SU-DHL-6 (cell line): Measurements from ENCODE around the gene CALML3.

ENCODE experiments used
- H2AFZ ChIP-seq: fragments of 200-600 bp; sonication (generic); 2 replicates; pipeline ENCODE4 v1.6.1; 2014; ENCODE audit warnings: low read depth, mild to moderate bottlenecking, moderate library complexity, mixed read lengths, antibody characterized with exemption, low read length; ENCODE audit not compliant: severe bottlenecking
- H3F3A ChIP-seq: fragments of 200-600 bp; shearing (Covaris generic); 2 replicates; pipeline ENCODE4 v1.6.0; 2016; ENCODE audit warnings: antibody characterized with exemption, mild to moderate bottlenecking; ENCODE audit not compliant: insufficient read depth
- H3K27ac ChIP-seq: fragments of 200-600 bp; sonication (generic); 2 replicates; pipeline ENCODE4 v1.5.1; 2016; ENCODE audit warnings: low read depth, mild to moderate bottlenecking, low read length, moderate library complexity, mixed read lengths
- H3K27me3 ChIP-seq: fragments of 200-600 bp; sonication (generic), shearing (Covaris generic); 2 replicates; pipeline ENCODE4 v1.6.0; 2014; ENCODE audit warnings: mild to moderate bottlenecking, low read length
- H3K36me3 ChIP-seq: fragments of 200-600 bp; sonication (generic); 2 replicates; pipeline ENCODE4 v1.6.1; 2014; ENCODE audit warnings: mild to moderate bottlenecking, low read length, mixed read lengths
- H3K4me2 ChIP-seq: fragments of 300-600, 200-600 bp; shearing (Covaris generic), sonication (generic); 2 replicates; pipeline ENCODE4 v1.6.0; 2014; ENCODE audit warnings: low read length, low read depth, mild to moderate bottlenecking; ENCODE audit not compliant: poor library complexity, severe bottlenecking
- H3K4me3 ChIP-seq: fragments of 200-600 bp; sonication (generic); 2 replicates; pipeline ENCODE4 v1.5.1; 2014; ENCODE audit warnings: antibody characterized with exemption, low read length, mild to moderate bottlenecking, mixed read lengths; ENCODE audit not compliant: insufficient read depth, poor library complexity, severe bottlenecking
- H3K79me2 ChIP-seq: fragments of 200-600 bp; sonication (generic); 2 replicates; pipeline ENCODE4 v1.6.1; 2014; ENCODE audit warnings: mild to moderate bottlenecking, low read length, moderate library complexity; ENCODE audit not compliant: insufficient read depth
- H3K9ac ChIP-seq: fragments of 200-600 bp; sonication (generic); 2 replicates; pipeline ENCODE4 v1.7.0; 2014; ENCODE audit warnings: mild to moderate bottlenecking, low read length
- H3K9me2 ChIP-seq: fragments of 200-600 bp; sonication (generic); replicated peaks from 2 replicates; pipeline ENCODE4 v1.6.1; 2014; ENCODE audit warnings: low read length; ENCODE audit not compliant: insufficient read depth
- H3K9me3 ChIP-seq: fragments of 200-600 bp; sonication (generic); 2 replicates; pipeline ENCODE4 v1.6.1; 2014; ENCODE audit warnings: low read length, mixed read lengths; ENCODE audit not compliant: insufficient read depth
- H4K20me1 ChIP-seq: fragments of 200-600 bp; sonication (generic); 2 replicates; pipeline ENCODE4 v1.6.1; 2014; ENCODE audit warnings: low read depth, mild to moderate bottlenecking, antibody characterized with exemption, low read length, moderate library complexity, mixed read lengths
- EZH2phosphoT487 ChIP-seq: fragments of 200-600 bp; sonication (generic), shearing (Covaris generic); conservative IDR thresholded peaks from 2 replicates; pipeline ENCODE4 v1.6.1; 2018; ENCODE audit warnings: mild to moderate bottlenecking, antibody characterized with exemption, low read length, moderate library complexity, mixed read lengths
- TF ChIP-seq, protein P1 (sequence below): fragments of 200-600 bp; sonication (generic); IDR thresholded peaks from one replicate; pipeline ENCODE4 v1.5.1; 2017; ENCODE audit warnings: antibody characterized with exemption, mild to moderate bottlenecking, low read length, moderate library complexity; ENCODE audit not compliant: insufficient read depth, poor library complexity, severe bottlenecking

Gene CALML3

DNA sequence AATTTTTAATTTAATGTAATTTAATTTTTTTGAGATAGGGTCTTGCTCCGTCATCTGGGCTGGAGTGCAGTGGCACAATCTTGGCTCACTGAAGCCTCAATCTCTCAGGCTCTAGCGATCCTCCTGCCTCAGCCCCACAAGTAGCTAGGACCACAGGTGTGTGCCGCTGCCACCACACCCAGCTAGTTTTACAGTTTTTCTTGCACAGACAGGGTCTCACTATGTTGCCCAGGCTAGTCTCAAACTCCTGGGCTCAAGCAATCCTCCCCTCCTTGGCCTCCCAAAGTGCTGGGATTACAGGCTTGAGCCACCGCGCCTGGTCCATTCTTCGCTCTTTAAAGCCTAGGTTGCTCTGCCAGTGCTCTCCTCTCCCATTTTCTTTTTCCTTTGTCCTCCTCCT is 12.9 kb downstream of the CALML3 start:
- Histone ChIP-seq H3K27me3 (no peaks in the 10 kb centered on the region), H4K20me1 (no peaks in the 10 kb centered on the region), H3K9me2 (no peaks in the 10 kb centered on the region), H2AFZ (no peak overlapping the region), H3K4me2 (no peak overlapping the region), H3F3A (no peaks in the 10 kb centered on the region), H3K36me3 (0 out of 2 replicates have a peak, but pooled peaks cover 5% of the 10 kb centered on the region), H3K4me3 (no peak overlapping the region), H3K27ac (no peak overlapping the region), H3K9me3 (no peaks in the 10 kb centered on the region), H3K79me2 (no peaks in the 10 kb centered on the region), H3K9ac (no peak overlapping the region)
- no peak for TF ChIP-seq EZH2phosphoT487
- TF ChIP-seq, protein P1, sequence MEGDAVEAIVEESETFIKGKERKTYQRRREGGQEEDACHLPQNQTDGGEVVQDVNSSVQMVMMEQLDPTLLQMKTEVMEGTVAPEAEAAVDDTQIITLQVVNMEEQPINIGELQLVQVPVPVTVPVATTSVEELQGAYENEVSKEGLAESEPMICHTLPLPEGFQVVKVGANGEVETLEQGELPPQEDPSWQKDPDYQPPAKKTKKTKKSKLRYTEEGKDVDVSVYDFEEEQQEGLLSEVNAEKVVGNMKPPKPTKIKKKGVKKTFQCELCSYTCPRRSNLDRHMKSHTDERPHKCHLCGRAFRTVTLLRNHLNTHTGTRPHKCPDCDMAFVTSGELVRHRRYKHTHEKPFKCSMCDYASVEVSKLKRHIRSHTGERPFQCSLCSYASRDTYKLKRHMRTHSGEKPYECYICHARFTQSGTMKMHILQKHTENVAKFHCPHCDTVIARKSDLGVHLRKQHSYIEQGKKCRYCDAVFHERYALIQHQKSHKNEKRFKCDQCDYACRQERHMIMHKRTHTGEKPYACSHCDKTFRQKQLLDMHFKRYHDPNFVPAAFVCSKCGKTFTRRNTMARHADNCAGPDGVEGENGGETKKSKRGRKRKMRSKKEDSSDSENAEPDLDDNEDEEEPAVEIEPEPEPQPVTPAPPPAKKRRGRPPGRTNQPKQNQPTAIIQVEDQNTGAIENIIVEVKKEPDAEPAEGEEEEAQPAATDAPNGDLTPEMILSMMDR = no peak

DNA sequence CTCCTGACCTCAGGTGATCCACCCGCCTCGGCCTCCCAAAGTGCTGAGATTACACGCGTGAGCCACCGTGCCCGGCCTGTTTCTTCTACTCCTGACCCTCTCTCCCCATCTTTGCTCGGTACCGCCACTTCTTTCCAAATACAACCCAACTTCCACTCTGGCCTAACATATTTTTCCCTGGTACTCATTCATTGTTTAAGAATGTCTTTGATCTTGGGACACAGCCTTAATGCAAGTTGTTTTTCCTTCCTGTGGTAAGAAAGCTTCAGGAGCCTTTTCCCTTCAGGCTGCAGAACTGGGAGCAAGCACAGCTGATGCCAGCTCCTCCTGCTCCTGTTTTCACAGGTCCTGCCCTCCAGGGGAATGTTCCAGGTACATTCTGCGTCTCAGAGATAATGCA is 13.7 kb downstream of the CALML3 start:
- TF ChIP-seq, protein P1 = no peak
- TF ChIP-seq EZH2phosphoT487 = no peak
- Histone ChIP-seq H3K9me2 (no peaks in the 10 kb centered on the region), H3K4me3 (no peak overlapping the region), H3K9me3 (no peaks in the 10 kb centered on the region), H4K20me1 (no peaks in the 10 kb centered on the region), H3F3A (no peaks in the 10 kb centered on the region), H3K4me2 (no peak overlapping the region), H3K9ac (no peak overlapping the region), H2AFZ (no peak overlapping the region), H3K27ac (no peak overlapping the region), H3K79me2 (no peaks in the 10 kb centered on the region), H3K27me3 (no peaks in the 10 kb centered on the region), H3K36me3 (0 out of 2 replicates have a peak, but pooled peaks cover 5% of the 10 kb centered on the region)

DNA sequence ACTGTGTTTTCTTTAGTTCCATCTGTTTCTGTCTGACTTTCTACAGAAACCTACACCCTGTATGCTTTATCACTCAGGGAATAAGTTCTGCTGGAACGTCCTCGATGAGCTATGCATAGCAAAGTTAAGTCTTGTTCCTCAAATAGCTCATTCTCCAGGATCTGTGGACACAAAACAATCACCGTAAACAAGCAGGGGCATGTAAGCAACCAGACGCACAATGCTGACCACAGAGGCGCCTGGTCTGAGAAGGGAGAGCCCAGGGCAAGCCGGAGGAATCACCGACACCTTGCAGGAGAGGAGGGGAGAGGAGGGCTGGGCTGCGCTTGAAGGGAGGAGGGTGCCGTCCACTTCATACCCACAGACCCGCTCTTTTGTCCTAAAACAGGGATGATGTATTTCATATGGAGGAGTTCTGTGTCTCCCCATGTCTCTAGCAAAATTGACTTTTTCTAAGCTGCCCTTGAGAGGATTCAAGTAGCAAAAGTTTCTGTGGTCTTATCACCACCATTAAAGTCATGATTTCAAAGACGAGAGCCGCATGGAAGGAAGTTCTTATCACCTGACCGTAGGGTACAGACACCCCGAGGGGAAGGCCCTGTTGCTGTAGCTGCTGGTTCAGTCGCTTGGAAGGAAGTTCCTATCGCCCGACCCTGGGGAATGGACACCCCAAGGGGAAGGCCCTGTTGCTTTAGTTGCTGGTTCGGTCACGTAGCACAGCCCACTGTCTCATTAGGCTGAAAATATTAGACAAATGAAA is 14.3 kb downstream of the CALML3 start:
- H3K4me3 ChIP-seq = no peak overlapping the region
- no peak overlapping the region for H2AFZ ChIP-seq
- H3K9me3 ChIP-seq = no peaks in the 10 kb centered on the region
- H4K20me1 ChIP-seq = no peaks in the 10 kb centered on the region
- no peak overlapping the region for H3K27ac ChIP-seq
- no peaks in the 10 kb centered on the region for H3K79me2 ChIP-seq
- TF ChIP-seq, protein P1 = no peak
- TF ChIP-seq EZH2phosphoT487 = no peak
- no peaks in the 10 kb centered on the region for H3K27me3 ChIP-seq
- no peaks in the 10 kb centered on the region for H3K9me2 ChIP-seq
- H3F3A ChIP-seq = no peaks in the 10 kb centered on the region
- H3K4me2 ChIP-seq = no peak overlapping the region
- H3K36me3 ChIP-seq = 0 out of 2 replicates have a peak, but pooled peaks cover 5% of the 10 kb centered on the region
- no peak overlapping the region for H3K9ac ChIP-seq
